Measurements from ENCODE around the gene NRM. TPM values are rescaled to one million over a fixed set of nuclear protein-coding genes. Genes with fewer than 3 reads are reported as not detected.
"Not testable (repeated sequence)": the region's sequence is repeated elsewhere in the genome, so short reads cannot be mapped to it uniquely, and the experiment has no call there.

NRM gene
- total and polyA plus RNA-seq, 2 of the 13 experiments (the other 11 are each of a cell fraction or from before 2014, with no cell fraction given): 12.5 to 16.0 TPM

- H3K9ac ChIP-seq (ENCODE audit: insufficient read depth, low read depth, low read length); in situ Hi-C loops (cut with HindIII; ENCODE audit: extremely low pct_ligation_motif_present, low pct_unique_long_range_greater_than_20kb); H3K4me3 ChIP-seq (replicated peaks in 1 of 3; ENCODE audit: insufficient read depth in 1 of 3, low read depth in 2 of 3, low read length in 3 of 3); BruUV-seq (replicated peaks); H3K4me2 ChIP-seq (ENCODE audit: low read depth, low read length); CTCF ChIA-PET (ENCODE audit: low intra/inter-chr PET ratio, low total read pairs); H2AFZ ChIP-seq (ENCODE audit: low read length); H4K20me1 ChIP-seq (ENCODE audit: insufficient read depth, low read length); H3K9me3 ChIP-seq (ENCODE audit: low read length); H3K27me3 ChIP-seq (ENCODE audit: control insufficient read depth in 1 of 2, insufficient read depth in 2 of 2, low read length in 2 of 2); FAIRE-seq; H3K79me2 ChIP-seq (ENCODE audit: insufficient read depth, low read length); TF ChIP-seq SOX6 (IDR thresholded peaks at IDR 0.05): not testable (repeated sequence)
- peaks cover 53% of the 10 kb centered on the region for H3K4me1 ChIP-seq (ENCODE audit: insufficient read depth, low read length)
- 64% methylated on average over 5 of the region's 5 CpGs for WGBS (ENCODE audit: low lambda C conversion rate)
- POLR2A ChIA-PET: interaction anchor here (1.4 to 4.8 kb wide), 3 partner anchors 10 to 39 kb away, joined by 3 to 26 read pairs (median 9); partner anchors contain the start of gene DHX16
- intact Hi-C loops (cut with micrococcal nuclease; ENCODE audit: unreplicated experiment): loop anchor here (5.0 kb wide), 1 partner anchor 41 kb away; the partner anchor contains the start of genes MRPS18B and PPP1R10
- H3K27ac ChIP-seq (ENCODE audit: extremely low read length, insufficient read depth, low read length): peak overlapping the region; percentile 80
- DNase-seq (ENCODE audit: low spot score) (peak; percentile 53), ATAC-seq (peak; percentile 3; the same call in 1 of the 3 replicates)
- peaks cover 38 to 72% of the 10 kb centered on the region in 2 experiments for H3K36me3 ChIP-seq (replicated peaks in 1 of 2; ENCODE audit: control insufficient read depth in 1 of 2, insufficient read depth in 2 of 2, low read length in 2 of 2)
- TF ChIP-seq MED1 (CRISPR knock-in tag; IDR thresholded peaks at IDR 0.05) (0 out of 2 replicates have a peak, but pooled peaks have one; percentile 25), HDAC1 (CRISPR knock-in tag; IDR thresholded peaks at IDR 0.05) (peak; percentile 31; the same call in 1 of the 2 replicates), SOX6 (CRISPR knock-in tag; IDR thresholded peaks at IDR 0.05) (peak; percentile 49), POGZ (CRISPR knock-in tag; IDR thresholded peaks at IDR 0.05) (0 out of 2 replicates have a peak, but pooled peaks have one; percentile 14), ZNF644 (CRISPR knock-in tag; IDR thresholded peaks at IDR 0.05; ENCODE audit: low read depth) (peak; percentile 59; the same call in 1 of the 2 replicates), HNF4A (CRISPR knock-in tag; IDR thresholded peaks at IDR 0.05) (peak; percentile 79), SAP130 (CRISPR knock-in tag; IDR thresholded peaks at IDR 0.05; ENCODE audit: low read depth) (0 out of 2 replicates have a peak, but pooled peaks have one; percentile 17), RARA (CRISPR knock-in tag; IDR thresholded peaks at IDR 0.05) (0 out of 2 replicates have a peak, but pooled peaks have one; percentile 18), ARID5B (CRISPR knock-in tag; IDR thresholded peaks at IDR 0.05) (peak; percentile 23; the same call in 1 of the 2 replicates)
- TF ChIP-seq, protein P1, sequence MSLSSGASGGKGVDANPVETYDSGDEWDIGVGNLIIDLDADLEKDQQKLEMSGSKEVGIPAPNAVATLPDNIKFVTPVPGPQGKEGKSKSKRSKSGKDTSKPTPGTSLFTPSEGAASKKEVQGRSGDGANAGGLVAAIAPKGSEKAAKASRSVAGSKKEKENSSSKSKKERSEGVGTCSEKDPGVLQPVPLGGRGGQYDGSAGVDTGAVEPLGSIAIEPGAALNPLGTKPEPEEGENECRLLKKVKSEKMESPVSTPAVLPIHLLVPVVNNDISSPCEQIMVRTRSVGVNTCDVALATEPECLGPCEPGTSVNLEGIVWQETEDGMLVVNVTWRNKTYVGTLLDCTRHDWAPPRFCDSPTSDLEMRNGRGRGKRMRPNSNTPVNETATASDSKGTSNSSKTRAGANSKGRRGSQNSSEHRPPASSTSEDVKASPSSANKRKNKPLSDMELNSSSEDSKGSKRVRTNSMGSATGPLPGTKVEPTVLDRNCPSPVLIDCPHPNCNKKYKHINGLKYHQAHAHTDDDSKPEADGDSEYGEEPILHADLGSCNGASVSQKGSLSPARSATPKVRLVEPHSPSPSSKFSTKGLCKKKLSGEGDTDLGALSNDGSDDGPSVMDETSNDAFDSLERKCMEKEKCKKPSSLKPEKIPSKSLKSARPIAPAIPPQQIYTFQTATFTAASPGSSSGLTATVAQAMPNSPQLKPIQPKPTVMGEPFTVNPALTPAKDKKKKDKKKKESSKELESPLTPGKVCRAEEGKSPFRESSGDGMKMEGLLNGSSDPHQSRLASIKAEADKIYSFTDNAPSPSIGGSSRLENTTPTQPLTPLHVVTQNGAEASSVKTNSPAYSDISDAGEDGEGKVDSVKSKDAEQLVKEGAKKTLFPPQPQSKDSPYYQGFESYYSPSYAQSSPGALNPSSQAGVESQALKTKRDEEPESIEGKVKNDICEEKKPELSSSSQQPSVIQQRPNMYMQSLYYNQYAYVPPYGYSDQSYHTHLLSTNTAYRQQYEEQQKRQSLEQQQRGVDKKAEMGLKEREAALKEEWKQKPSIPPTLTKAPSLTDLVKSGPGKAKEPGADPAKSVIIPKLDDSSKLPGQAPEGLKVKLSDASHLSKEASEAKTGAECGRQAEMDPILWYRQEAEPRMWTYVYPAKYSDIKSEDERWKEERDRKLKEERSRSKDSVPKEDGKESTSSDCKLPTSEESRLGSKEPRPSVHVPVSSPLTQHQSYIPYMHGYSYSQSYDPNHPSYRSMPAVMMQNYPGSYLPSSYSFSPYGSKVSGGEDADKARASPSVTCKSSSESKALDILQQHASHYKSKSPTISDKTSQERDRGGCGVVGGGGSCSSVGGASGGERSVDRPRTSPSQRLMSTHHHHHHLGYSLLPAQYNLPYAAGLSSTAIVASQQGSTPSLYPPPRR (CRISPR knock-in tag; IDR thresholded peaks at IDR 0.05; ENCODE audit: borderline replicate concordance): 0 out of 2 replicates have a peak, but pooled peaks have one; percentile 18
- TF ChIP-seq, protein P2, sequence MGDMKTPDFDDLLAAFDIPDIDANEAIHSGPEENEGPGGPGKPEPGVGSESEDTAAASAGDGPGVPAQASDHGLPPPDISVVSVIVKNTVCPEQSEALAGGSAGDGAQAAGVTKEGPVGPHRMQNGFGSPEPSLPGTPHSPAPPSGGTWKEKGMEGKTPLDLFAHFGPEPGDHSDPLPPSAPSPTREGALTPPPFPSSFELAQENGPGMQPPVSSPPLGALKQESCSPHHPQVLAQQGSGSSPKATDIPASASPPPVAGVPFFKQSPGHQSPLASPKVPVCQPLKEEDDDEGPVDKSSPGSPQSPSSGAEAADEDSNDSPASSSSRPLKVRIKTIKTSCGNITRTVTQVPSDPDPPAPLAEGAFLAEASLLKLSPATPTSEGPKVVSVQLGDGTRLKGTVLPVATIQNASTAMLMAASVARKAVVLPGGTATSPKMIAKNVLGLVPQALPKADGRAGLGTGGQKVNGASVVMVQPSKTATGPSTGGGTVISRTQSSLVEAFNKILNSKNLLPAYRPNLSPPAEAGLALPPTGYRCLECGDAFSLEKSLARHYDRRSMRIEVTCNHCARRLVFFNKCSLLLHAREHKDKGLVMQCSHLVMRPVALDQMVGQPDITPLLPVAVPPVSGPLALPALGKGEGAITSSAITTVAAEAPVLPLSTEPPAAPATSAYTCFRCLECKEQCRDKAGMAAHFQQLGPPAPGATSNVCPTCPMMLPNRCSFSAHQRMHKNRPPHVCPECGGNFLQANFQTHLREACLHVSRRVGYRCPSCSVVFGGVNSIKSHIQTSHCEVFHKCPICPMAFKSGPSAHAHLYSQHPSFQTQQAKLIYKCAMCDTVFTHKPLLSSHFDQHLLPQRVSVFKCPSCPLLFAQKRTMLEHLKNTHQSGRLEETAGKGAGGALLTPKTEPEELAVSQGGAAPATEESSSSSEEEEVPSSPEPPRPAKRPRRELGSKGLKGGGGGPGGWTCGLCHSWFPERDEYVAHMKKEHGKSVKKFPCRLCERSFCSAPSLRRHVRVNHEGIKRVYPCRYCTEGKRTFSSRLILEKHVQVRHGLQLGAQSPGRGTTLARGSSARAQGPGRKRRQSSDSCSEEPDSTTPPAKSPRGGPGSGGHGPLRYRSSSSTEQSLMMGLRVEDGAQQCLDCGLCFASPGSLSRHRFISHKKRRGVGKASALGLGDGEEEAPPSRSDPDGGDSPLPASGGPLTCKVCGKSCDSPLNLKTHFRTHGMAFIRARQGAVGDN (CRISPR knock-in tag; IDR thresholded peaks at IDR 0.05): peak; percentile 46
Observed at GRCh38 chr6:30657922-30658321, 32.9 kb downstream of the NRM start.

Data from HepG2 (cell line).